Osteoblast (primary cell): ENCODE measurements around the gene ITGA7. TPM values are rescaled to one million over a fixed set of nuclear protein-coding genes. Genes with fewer than 3 reads are reported as not detected.
A peak's percentile ranks its signal among the peaks of the same experiment; 100 is the strongest.

Experiments used
- DNase-seq: peaks from one replicate; pipeline ENCODE4 v3.0.0; 2011; ENCODE audit warnings: low spot score, mixed read lengths; ENCODE audit not compliant: insufficient read length; ENCODE audit errors: missing footprints
- H2AFZ ChIP-seq: 2 replicates; pipeline ENCODE4 v1.6.0; 2011; ENCODE audit warnings: mild to moderate bottlenecking, low read length
- H3K27ac ChIP-seq: 2 replicates; pipeline ENCODE4 v1.5.1; 2011; ENCODE audit warnings: mild to moderate bottlenecking, low read depth, low read length, moderate library complexity
- H3K27me3 ChIP-seq: 2 replicates; pipeline ENCODE4 v1.6.0; 2012; ENCODE audit warnings: mild to moderate bottlenecking, control low read depth, inconsistent platforms, low read length, moderate library complexity; ENCODE audit not compliant: insufficient read depth
- H3K36me3 ChIP-seq: 2 replicates; pipeline ENCODE4 v1.5.1; 2011; ENCODE audit warnings: mild to moderate bottlenecking, low read length, control low read depth, moderate library complexity; ENCODE audit not compliant: insufficient read depth
- H3K4me1 ChIP-seq: 2 replicates; pipeline ENCODE4 v1.5.1; 2011; ENCODE audit warnings: mild to moderate bottlenecking, low read length, control low read depth, moderate library complexity; ENCODE audit not compliant: insufficient read depth
- H3K4me2 ChIP-seq: 2 replicates; pipeline ENCODE4 v1.6.0; 2011; ENCODE audit warnings: mild to moderate bottlenecking, low read length; ENCODE audit not compliant: insufficient read depth
- H3K4me3 ChIP-seq: fragments of 200-600 bp; sonication (generic); 3 replicates; pipeline ENCODE4 v1.5.1; 2012; ENCODE audit warnings: mild to moderate bottlenecking, low read length, inconsistent platforms; ENCODE audit not compliant: insufficient read depth
- H3K79me2 ChIP-seq: 2 replicates; pipeline ENCODE4 v1.6.0; 2012; ENCODE audit warnings: mild to moderate bottlenecking, low read length, control low read depth, inconsistent platforms; ENCODE audit not compliant: insufficient read depth
- H3K9me3 ChIP-seq: 2 replicates; pipeline ENCODE4 v1.5.1; 2011; ENCODE audit warnings: low read depth, low read length, control low read depth
- H4K20me1 ChIP-seq: 2 replicates; pipeline ENCODE4 v1.6.0; 2012; ENCODE audit warnings: mild to moderate bottlenecking, low read length, control low read depth; ENCODE audit not compliant: insufficient read depth
- CTCF ChIP-seq: IDR thresholded peaks from 2 replicates; pipeline ENCODE4 v1.5.1; 2011; ENCODE audit warnings: mild to moderate bottlenecking, low read depth, low read length, moderate library complexity; ENCODE audit errors: extremely low read depth
- total RNA-seq: library from RNA; depleted of rRNA; stranded (reverse); fragments of >200 nt; gene quantifications from 2 replicates; pipeline ENCODE4 v1.2.3, GENCODE V29; 2012

Gene ITGA7
- total RNA-seq, 1 donor: 22.4 TPM

- Histone ChIP-seq H3K27me3 (no peaks in the 10 kb centered on the region), H3K36me3 (no peaks in the 10 kb centered on the region), H3K4me3 (peak overlapping the region; percentile 82), H4K20me1 (peaks cover 6% of the 10 kb centered on the region), H3K79me2 (no peaks in the 10 kb centered on the region), H3K27ac (no peak overlapping the region), H3K4me2 (peak overlapping the region; percentile 93), H2AFZ (peak overlapping the region; percentile 71), H3K9me3 (no peaks in the 10 kb centered on the region), H3K4me1 (peaks cover 18% of the 10 kb centered on the region)
- DNase-seq: peak; percentile 94
- TF ChIP-seq CTCF: no peak
These were observed 36.0 kb upstream of the ITGA7 start for GRCh38 chr12:55743406-55744339.

- no peak within 1 kb of the TSS for H3K27ac ChIP-seq
- peak within 1 kb of the TSS; percentile 88 for H2AFZ ChIP-seq
- no peaks in the 10 kb centered on the region for H3K27me3 ChIP-seq
- peaks cover 25% of the 10 kb centered on the region for H3K4me1 ChIP-seq
- H3K4me2 ChIP-seq: peak within 1 kb of the TSS; percentile 93
- peak within 1 kb of the TSS; percentile 82 for H3K4me3 ChIP-seq
- no peaks in the 10 kb centered on the region for H3K79me2 ChIP-seq
- peak; percentile 99 for DNase-seq
- peaks cover 6% of the 10 kb centered on the region for H4K20me1 ChIP-seq
- TF ChIP-seq CTCF: no peak
- H3K9me3 ChIP-seq: no peaks in the 10 kb centered on the region
- no peaks in the 10 kb centered on the region for H3K36me3 ChIP-seq
These were observed 35.2 kb upstream of the ITGA7 start, which contains the start of gene GDF11 for GRCh38 chr12:55742719-55743405. Gene GDF11 (plus strand): TSS chr12:55743122. CDS start chr12:55743317, 195 bp downstream.

DNA sequence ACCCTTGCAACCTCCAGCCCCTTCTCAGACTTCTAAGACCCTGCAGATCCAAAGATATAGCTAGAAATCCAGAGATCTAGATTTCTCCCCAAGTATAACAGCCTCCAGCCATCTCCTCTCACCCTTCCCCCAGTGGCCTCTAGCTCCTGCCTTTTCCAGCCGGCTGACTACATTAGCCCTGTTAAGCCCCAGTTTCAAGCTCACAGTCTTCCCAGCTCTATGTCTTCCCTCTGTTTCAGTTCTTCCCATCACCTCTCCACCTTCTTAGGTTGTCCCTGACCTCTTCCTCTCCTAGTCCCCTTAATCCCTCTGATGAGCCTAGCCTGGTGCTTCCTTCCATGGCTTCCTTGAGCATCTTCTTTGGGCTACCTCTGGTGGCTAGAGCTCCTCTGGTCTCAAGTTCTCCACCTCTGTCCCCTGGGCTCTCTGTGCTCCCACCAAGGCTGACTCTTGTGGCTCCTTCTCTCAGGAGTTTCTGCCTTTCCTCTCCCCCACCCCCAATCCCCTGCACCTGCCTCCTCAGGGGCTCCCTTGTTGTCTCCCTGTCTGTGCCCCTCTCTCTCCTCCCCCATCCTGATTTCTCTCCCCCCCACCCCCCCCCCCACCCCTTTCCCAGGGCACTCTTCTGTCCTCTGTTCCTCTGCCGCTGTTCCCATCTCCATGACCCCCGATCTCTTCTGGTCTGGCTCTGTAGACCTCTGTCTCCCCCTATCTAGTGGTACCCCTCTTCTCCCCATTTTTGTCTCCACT is 34.4 kb upstream of the ITGA7 start:
- Histone ChIP-seq H3K27ac (no peak overlapping the region), H3K27me3 (no peaks in the 10 kb centered on the region), H3K79me2 (no peaks in the 10 kb centered on the region), H3K9me3 (no peaks in the 10 kb centered on the region), H3K4me1 (peaks cover 31% of the 10 kb centered on the region), H4K20me1 (peaks cover 6% of the 10 kb centered on the region), H3K4me2 (peak overlapping the region; percentile 90), H3K36me3 (no peaks in the 10 kb centered on the region), H2AFZ (peak overlapping the region; percentile 88), H3K4me3 (peak overlapping the region; percentile 66)
- no peak for TF ChIP-seq CTCF
- DNase-seq: no peak
